HCT116 (cell line): Measurements from ENCODE around the gene TTC17. TPM values are rescaled to one million over a fixed set of nuclear protein-coding genes. Genes with fewer than 3 reads are reported as not detected.

ENCODE experiments used
- ATAC-seq: fragments of 200-7000 bp; cut with Tn5 transposase; 2 replicates; pipeline ENCODE4 v1.9.1; 2020; ENCODE audit warnings: mild to moderate bottlenecking, moderate library complexity
- BruUV-seq: library from RNA; stranded (reverse); fragments of 400-500 nt; replicated peaks from 2 replicates; lab custom pipeline; 2021; lab: Mats Ljungman, UMichigan
- CTCF ChIA-PET: fragments of 300-600 bp; sonication (Branson Sonifier 250); formaldehyde crosslinking; loops from one replicate; lab custom pipeline; 2021; ENCODE audit warnings: antibody characterized with exemption; lab: Charles Lee
- POLR2A ChIA-PET: fragments of 300-600, 350-600 bp; sonication (Branson Sonifier 250); formaldehyde crosslinking; loops from one replicate; lab custom pipeline; 2021; ENCODE audit warnings: antibody characterized with exemption; lab: Charles Lee
- RAD21 ChIA-PET, 2 experiments: fragments of 300-600 bp; sonication (Branson Sonifier 250); formaldehyde crosslinking; loops; one replicate each; lab custom pipeline; 2023; ENCODE audit warnings: low total read pairs in 2 of 2; ENCODE audit not compliant: uncharacterized antibody in 2 of 2, unreplicated experiment in 2 of 2, low non-redundant PET in 1 of 2; lab: Charles Lee
- DNase-seq: peaks from one replicate; pipeline ENCODE4 v3.0.0-alpha.2; 2010; ENCODE audit warnings: low read depth, low spot score
- H2AFZ ChIP-seq: fragments of 200-600 bp; shearing (Covaris generic), sonication (generic); 2 replicates; pipeline ENCODE4 v1.6.1; 2017; ENCODE audit warnings: low read depth, mixed run types, mixed read lengths, antibody characterized with exemption, low read length; ENCODE audit not compliant: poor library complexity, severe bottlenecking
- H3K27ac ChIP-seq: 2 replicates; pipeline ENCODE4 v1.5.1; 2012; ENCODE audit warnings: low read depth, low read length
- H3K27me3 ChIP-seq: fragments of 200-600 bp; sonication (generic); 2 replicates; pipeline ENCODE4 v1.6.1; 2016; ENCODE audit warnings: mixed run types, low read length, mixed read lengths; ENCODE audit not compliant: insufficient read depth
- H3K36me3 ChIP-seq, 2 experiments: fragments of 200-500 bp in 1 of 2; fragments of 200-600 bp in 1 of 2; sonication (Bioruptor generic) in 1 of 2; sonication (generic) in 1 of 2; 2 replicates each; pipeline versions ENCODE4 v1.5.1 to v1.6.1; 2014 to 2016; ENCODE audit warnings: low read length in 2 of 2, inconsistent platforms in 1 of 2, mixed read lengths in 1 of 2, mixed run types in 1 of 2; ENCODE audit not compliant: insufficient read depth in 2 of 2, control insufficient read depth in 1 of 2
- H3K4me1 ChIP-seq, 2 experiments: fragments of 200-600 bp in 1 of 2; sonication (generic) in 1 of 2; 2 replicates each; pipeline versions ENCODE4 v1.5.1 to v1.6.1; 2012 to 2017; ENCODE audit warnings: low read length in 2 of 2, inconsistent platforms in 1 of 2, mild to moderate bottlenecking in 1 of 2, mixed read lengths in 1 of 2, mixed run types in 1 of 2, moderate library complexity in 1 of 2; ENCODE audit not compliant: insufficient read depth in 2 of 2, control insufficient read depth in 1 of 2
- H3K4me2 ChIP-seq: fragments of 200-600 bp; sonication (generic); 2 replicates; pipeline ENCODE4 v1.6.1; 2017; ENCODE audit warnings: mixed run types, low read length, mixed read lengths
- H3K4me3 ChIP-seq, 2 experiments: fragments of 200-600 bp in 1 of 2; sonication (generic) in 1 of 2; replicated peaks in 1 of 2; 2 replicates each; pipeline ENCODE4 v1.5.1; 2011 to 2016; ENCODE audit warnings: low read length in 2 of 2, control low read depth in 1 of 2, low read depth in 1 of 2, mild to moderate bottlenecking in 1 of 2, mixed read lengths in 1 of 2, mixed run types in 1 of 2
- H3K79me2 ChIP-seq: fragments of 200-600 bp; sonication (generic); 2 replicates; pipeline ENCODE4 v1.6.1; 2017; ENCODE audit warnings: mild to moderate bottlenecking, mixed run types, low read length, moderate library complexity, mixed read lengths; ENCODE audit not compliant: insufficient read depth
- H3K9ac ChIP-seq: fragments of 200-600 bp; sonication (generic); 2 replicates; pipeline ENCODE4 v1.6.1; 2016; ENCODE audit warnings: low read length, mixed read lengths
- H3K9me2 ChIP-seq: fragments of 200-600 bp; sonication (generic), shearing (Covaris generic); 2 replicates; pipeline ENCODE4 v1.6.1; 2017; ENCODE audit warnings: mixed run types, mild to moderate bottlenecking, moderate library complexity; ENCODE audit not compliant: insufficient read depth
- H3K9me3 ChIP-seq, 2 experiments: fragments of 200-500 bp in 1 of 2; fragments of 200-600 bp in 1 of 2; sonication (Bioruptor generic) in 1 of 2; sonication (generic) in 1 of 2; 2 replicates each; pipeline ENCODE4 v1.6.1; 2014 to 2017; ENCODE audit warnings: low read length in 2 of 2, mixed read lengths in 2 of 2, inconsistent platforms in 1 of 2, low read depth in 1 of 2, mild to moderate bottlenecking in 1 of 2, mixed run types in 1 of 2, moderate library complexity in 1 of 2; ENCODE audit not compliant: control insufficient read depth in 1 of 2, insufficient read depth in 1 of 2
- H4K20me1 ChIP-seq: fragments of 200-600 bp; sonication (generic), shearing (Covaris generic); 2 replicates; pipeline ENCODE4 v1.6.1; 2017; ENCODE audit warnings: mixed run types, mild to moderate bottlenecking, moderate library complexity; ENCODE audit not compliant: insufficient read depth
- CBX3 ChIP-seq: IDR thresholded peaks from 2 replicates; pipeline ENCODE4 v1.6.1; 2012; ENCODE audit warnings: low read depth
- CEBPB ChIP-seq: IDR thresholded peaks from 2 replicates; pipeline ENCODE4 v1.6.1; 2012; ENCODE audit warnings: low read depth
- CTCF ChIP-seq, 3 experiments: fragments of 200-600 bp in 1 of 3; sonication (generic) in 1 of 3; IDR thresholded peaks in 2 of 3; conservative IDR thresholded peaks in 1 of 3; 2 replicates each; pipeline ENCODE4 v1.5.1; 2012 to 2017; ENCODE audit warnings: low read depth in 2 of 3, low read length in 2 of 3, antibody characterized with exemption in 1 of 3, borderline replicate concordance in 1 of 3, control low read depth in 1 of 3, mild to moderate bottlenecking in 1 of 3, mixed read lengths in 1 of 3, mixed run types in 1 of 3, moderate library complexity in 1 of 3; ENCODE audit not compliant: insufficient read depth in 1 of 3
- EGR1 ChIP-seq: IDR thresholded peaks from 2 replicates; pipeline ENCODE4 v1.6.1; 2012; ENCODE audit warnings: low read depth
- ELF1 ChIP-seq: IDR thresholded peaks from 2 replicates; pipeline ENCODE4 v1.6.1; 2012; ENCODE audit warnings: low read depth, borderline replicate concordance
- EZH2 ChIP-seq: fragments of 200-600 bp; sonication (generic); IDR thresholded peaks from 2 replicates; pipeline ENCODE4 v1.6.1; 2017; ENCODE audit warnings: antibody characterized with exemption, mixed run types
- EZH2phosphoT487 ChIP-seq: fragments of 200-600 bp; IDR thresholded peaks from 2 replicates; pipeline ENCODE4 v1.6.1; 2018; ENCODE audit warnings: antibody characterized with exemption, borderline replicate concordance
- FOSL1 ChIP-seq: IDR thresholded peaks from 2 replicates; pipeline ENCODE4 v1.6.1; 2012; ENCODE audit warnings: low read depth
- JUND ChIP-seq: IDR thresholded peaks from 2 replicates; pipeline ENCODE4 v1.6.1; 2012
- MAX ChIP-seq: IDR thresholded peaks from 2 replicates; pipeline ENCODE4 v1.6.1; 2012
- POLR2A ChIP-seq: IDR thresholded peaks from 2 replicates; pipeline ENCODE4 v1.7.0; 2011; ENCODE audit warnings: borderline replicate concordance; ENCODE audit not compliant: insufficient read depth, insufficient read length; ENCODE audit errors: extremely low read depth
- POLR2AphosphoS5 ChIP-seq: IDR thresholded peaks from 2 replicates; pipeline ENCODE4 v1.6.1; 2011; ENCODE audit warnings: mild to moderate bottlenecking, low read depth, low read length, moderate library complexity
- RAD21 ChIP-seq: IDR thresholded peaks from 2 replicates; pipeline ENCODE4 v1.6.1; 2012; ENCODE audit warnings: low read depth, mild to moderate bottlenecking
- SIN3A ChIP-seq: IDR thresholded peaks from 2 replicates; pipeline ENCODE4 v1.6.1; 2012; ENCODE audit warnings: low read depth
- SP1 ChIP-seq: IDR thresholded peaks from 2 replicates; pipeline ENCODE4 v1.6.1; 2012; ENCODE audit warnings: low read depth
- SRF ChIP-seq: IDR thresholded peaks from 2 replicates; pipeline ENCODE4 v1.6.1; 2012; ENCODE audit warnings: low read depth
- YY1 ChIP-seq: IDR thresholded peaks from 2 replicates; pipeline ENCODE4 v1.6.1; 2011; ENCODE audit warnings: low read length, low read depth, moderate library complexity, mild to moderate bottlenecking; ENCODE audit not compliant: insufficient replicate concordance; ENCODE audit errors: extremely low read depth
- ZBTB33 ChIP-seq: IDR thresholded peaks from 2 replicates; pipeline ENCODE4 v1.6.1; 2011; ENCODE audit warnings: mild to moderate bottlenecking, low read length, moderate library complexity; ENCODE audit not compliant: insufficient replicate concordance; ENCODE audit errors: extremely low read depth
- ZNF274 ChIP-seq: fragments of 200-500 bp; sonication (Bioruptor generic); IDR thresholded peaks from 2 replicates; pipeline ENCODE4 v1.6.1; 2014; ENCODE audit warnings: mild to moderate bottlenecking, low read depth, low read length, inconsistent platforms
- intact Hi-C: fragments of 100-400 bp; cut with micrococcal nuclease; formaldehyde crosslinking; loops from 2 replicates; pipeline ENCODE4 v1.10.0; 2022
- total RNA-seq: library from RNA; stranded (reverse); gene quantifications from one replicate; pipeline ENCODE4 v1.2.1, GENCODE V29; 2021; ENCODE audit not compliant: unreplicated experiment

TTC17 gene
- total RNA-seq, 1 experiment from 2014 or later: 51.6 TPM

- no peak for DNase-seq
- no peak overlapping the region for H3K27ac ChIP-seq
- ATAC-seq: no peak
- intact Hi-C loops: no loop called here
- H3K9ac ChIP-seq: no peak overlapping the region
- CTCF ChIA-PET: interaction anchor here (1.4 kb wide), 1 partner anchor 17 kb away, joined by 5 read pairs; the partner anchor contains the start of gene API5
- H2AFZ ChIP-seq: no peak overlapping the region
- no peaks in the 10 kb centered on the region; the same call in 1 of the 2 replicates for H3K79me2 ChIP-seq
- H3K9me3 ChIP-seq: no peaks in the 10 kb centered on the region
- POLR2A ChIA-PET: interaction anchor here (1.6 to 2.3 kb wide), 2 partner anchors 17 to 30 kb away, joined by 4 to 7 read pairs; partner anchors contain the start of genes API5 and TTC17
- no peaks in the 10 kb centered on the region for H4K20me1 ChIP-seq
- H3K4me2 ChIP-seq: no peak overlapping the region
- peaks cover 52 to 69% of the 10 kb centered on the region in 2 experiments for H3K36me3 ChIP-seq
- H3K4me1 ChIP-seq: no peaks in the 10 kb centered on the region
- RAD21 ChIA-PET: no interaction called here
- TF ChIP-seq JUND: no peak
- TF ChIP-seq EGR1: no peak
- TF ChIP-seq POLR2A: no peak
- TF ChIP-seq RAD21: no peak
- no peak for TF ChIP-seq SRF
- TF ChIP-seq CBX3: no peak
- no peak for TF ChIP-seq POLR2AphosphoS5
- TF ChIP-seq SP1: no peak
- TF ChIP-seq EZH2phosphoT487: no peak
- no peak overlapping the region for H3K4me3 ChIP-seq
- no peaks in the 10 kb centered on the region for H3K9me2 ChIP-seq
- no peaks in the 10 kb centered on the region for H3K27me3 ChIP-seq
- BruUV-seq: no TSS peak
These were observed 30.2 kb upstream of the TTC17 start for GRCh38 chr11:43328482-43328881.

- Histone ChIP-seq H3K9me3 (no peaks in the 10 kb centered on the region), H3K4me2 (no peak overlapping the region), H3K27ac (no peak overlapping the region), H3K27me3 (no peaks in the 10 kb centered on the region), H2AFZ (no peak overlapping the region), H3K79me2 (no peaks in the 10 kb centered on the region), H3K4me3 (no peak overlapping the region), H3K9me2 (no peaks in the 10 kb centered on the region), H3K36me3 (peaks cover 28 to 29% of the 10 kb centered on the region in 2 experiments), H3K9ac (no peak overlapping the region), H3K4me1 (no peaks in the 10 kb centered on the region), H4K20me1 (no peaks in the 10 kb centered on the region)
- ChIA-PET CTCF (no interaction called here), POLR2A (no interaction called here), RAD21 (no interaction called here)
- BruUV-seq: no TSS peak
- intact Hi-C loops: no loop called here
- no peak for DNase-seq
- ATAC-seq: no peak
- no peak for TF ChIP-seq CEBPB
- no peak for TF ChIP-seq YY1
- TF ChIP-seq JUND: no peak
- no peak for TF ChIP-seq FOSL1
- TF ChIP-seq SP1: no peak
- TF ChIP-seq CTCF (IDR thresholded peaks at IDR 0.05 in 2 of 3, conservative IDR thresholded peaks at IDR 0.05 in 1 of 3; ENCODE audit: borderline replicate concordance in 1 of 3, insufficient read depth in 1 of 3, low read depth in 2 of 3, low read length in 2 of 3): no peak
- no peak for TF ChIP-seq EZH2phosphoT487
- TF ChIP-seq ZBTB33: no peak
- TF ChIP-seq ELF1: no peak
- TF ChIP-seq ZNF274: no peak
- no peak for TF ChIP-seq EGR1
- no peak for TF ChIP-seq EZH2
- no peak for TF ChIP-seq SIN3A
- TF ChIP-seq MAX: no peak
- no peak for TF ChIP-seq SRF
These were observed 17.6 kb upstream of the TTC17 start for GRCh38 chr11:43341159-43341558.
